ENCODE measurements around the gene PKMYT1. TPM values are rescaled to one million over a fixed set of nuclear protein-coding genes. Genes with fewer than 3 reads are reported as not detected.
"Not testable (repeated sequence)": the region's sequence is repeated elsewhere in the genome, so short reads cannot be mapped to it uniquely, and the experiment has no call there.

PKMYT1 gene
- total RNA-seq, 2 experiments from 2014 or later = 144 to 145 TPM

DNA sequence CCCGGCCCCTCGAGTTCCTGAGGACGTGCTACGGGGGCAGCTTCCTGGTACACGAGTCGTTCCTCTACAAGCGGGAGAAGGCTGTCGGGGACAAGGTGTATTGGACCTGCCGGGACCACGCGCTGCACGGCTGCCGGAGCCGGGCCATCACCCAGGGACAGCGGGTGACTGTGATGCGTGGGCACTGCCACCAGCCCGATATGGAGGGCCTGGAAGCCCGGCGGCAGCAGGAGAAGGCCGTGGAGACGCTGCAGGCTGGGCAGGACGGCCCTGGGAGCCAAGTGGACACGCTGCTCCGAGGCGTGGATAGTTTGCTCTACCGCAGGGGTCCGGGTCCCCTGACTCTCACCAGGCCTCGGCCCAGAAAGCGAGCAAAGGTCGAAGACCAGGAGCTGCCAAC is 47.1 kb downstream of the PKMYT1 start:
- Mint-ChIP-seq H3K4me3 (no peak overlapping the region), H3K27me3 (no peaks in the 10 kb centered on the region), H3K27ac (no peak overlapping the region), H3K4me1 (no peaks in the 10 kb centered on the region), H3K36me3 (peaks cover 6% of the 10 kb centered on the region), H3K9me3 (no peaks in the 10 kb centered on the region)
- DNase-seq = no peak

DNA sequence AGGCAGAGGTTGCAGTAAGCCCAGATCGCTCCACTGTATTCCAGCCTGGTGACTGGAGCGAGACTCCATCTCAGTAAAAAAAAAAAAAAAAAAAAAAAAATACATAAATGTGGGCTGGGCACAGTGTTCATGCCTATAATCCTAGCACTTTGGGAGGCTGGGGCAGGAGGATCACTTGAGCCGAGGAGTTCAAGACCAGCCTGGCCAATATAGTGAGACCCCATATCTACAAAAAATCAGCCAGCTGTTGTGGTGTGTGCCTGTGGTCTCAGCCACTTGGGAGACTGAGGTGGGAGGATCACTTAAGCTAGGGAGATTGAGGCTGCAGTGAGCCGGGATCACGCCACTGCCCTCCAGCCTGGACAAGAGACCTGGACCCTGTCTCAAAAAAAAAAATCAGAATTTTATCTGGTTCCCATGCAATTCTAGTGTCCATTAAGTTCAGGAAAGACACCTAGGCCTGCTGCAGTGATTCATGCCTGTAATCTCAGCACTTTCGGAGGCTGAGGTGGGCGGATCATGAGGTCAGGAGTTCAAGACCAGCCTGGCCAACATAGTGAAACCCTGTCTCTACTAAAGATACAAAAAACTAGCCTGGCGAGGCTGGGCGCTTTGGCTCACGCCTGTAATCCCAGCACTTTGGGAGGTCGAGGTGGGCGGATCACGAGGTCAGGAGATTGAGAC is 48.9 kb downstream of the PKMYT1 start:
- H3K27me3 Mint-ChIP-seq, H3K4me1 Mint-ChIP-seq, H3K4me3 Mint-ChIP-seq, H3K9me3 Mint-ChIP-seq, H3K36me3 Mint-ChIP-seq, DNase-seq, H3K27ac Mint-ChIP-seq: not testable (repeated sequence)

DNA sequence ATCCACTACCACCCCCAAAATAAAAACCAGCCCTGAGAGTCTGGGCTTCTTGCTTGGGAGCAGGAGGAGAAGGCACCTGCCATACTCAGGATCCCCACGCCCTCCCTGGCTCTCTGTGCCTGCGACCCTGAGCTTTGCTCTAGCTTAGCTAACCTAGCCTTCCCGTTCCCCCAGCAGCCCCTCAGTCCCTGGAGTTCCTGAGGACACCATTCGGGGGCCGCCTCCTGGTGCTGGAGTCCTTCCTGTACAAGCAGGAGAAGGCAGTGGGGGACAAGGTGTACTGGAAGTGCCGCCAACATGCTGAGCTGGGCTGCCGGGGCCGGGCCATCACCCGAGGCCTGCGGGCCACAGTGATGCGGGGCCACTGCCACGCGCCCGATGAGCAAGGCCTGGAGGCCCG is 50.0 kb downstream of the PKMYT1 start:
- Mint-ChIP-seq H3K27ac (no peak overlapping the region), H3K27me3 (no peaks in the 10 kb centered on the region), H3K36me3 (peaks cover 3% of the 10 kb centered on the region), H3K9me3 (no peaks in the 10 kb centered on the region), H3K4me3 (no peak overlapping the region), H3K4me1 (peaks cover 4% of the 10 kb centered on the region)
- no peak for DNase-seq

GRCh38 chr16:2929693-2930092 is 50.6 kb downstream of the PKMYT1 start:
- no peak overlapping the region for H3K4me3 Mint-ChIP-seq
- peaks cover 4% of the 10 kb centered on the region for H3K4me1 Mint-ChIP-seq
- no peak overlapping the region for H3K27ac Mint-ChIP-seq
- no peak for DNase-seq
- H3K36me3 Mint-ChIP-seq = peaks cover 2% of the 10 kb centered on the region
- no peaks in the 10 kb centered on the region for H3K27me3 Mint-ChIP-seq
- H3K9me3 Mint-ChIP-seq = no peaks in the 10 kb centered on the region

- no peak for DNase-seq
- no peak overlapping the region for H3K4me3 Mint-ChIP-seq
- H3K9me3 Mint-ChIP-seq = no peaks in the 10 kb centered on the region
- no peak overlapping the region for H3K27ac Mint-ChIP-seq
- H3K36me3 Mint-ChIP-seq = no peaks in the 10 kb centered on the region
- no peaks in the 10 kb centered on the region for H3K27me3 Mint-ChIP-seq
- H3K4me1 Mint-ChIP-seq = peaks cover 4% of the 10 kb centered on the region
These were observed 51.5 kb downstream of the PKMYT1 start for GRCh38 chr16:2928796-2929195.

DNA sequence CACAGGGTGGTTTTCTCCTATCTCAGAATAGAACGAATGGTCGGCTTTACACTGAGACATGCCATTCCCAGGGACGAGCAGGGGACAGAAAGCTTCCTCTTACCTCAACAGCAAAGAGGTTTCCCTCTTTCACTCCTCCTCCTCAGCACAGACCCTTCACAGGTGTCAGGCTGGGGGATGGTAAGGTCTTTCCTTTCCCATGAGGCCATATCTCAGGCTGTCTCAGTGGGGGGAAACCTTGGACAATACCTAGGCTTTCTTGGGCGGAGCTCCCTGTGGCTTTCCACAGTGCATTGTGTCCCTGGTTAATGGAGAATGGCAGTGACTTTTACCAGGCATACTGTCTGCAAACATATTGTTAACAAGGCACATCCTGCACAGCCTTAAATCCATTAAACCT is 52.1 kb downstream of the PKMYT1 start:
- not testable (repeated sequence) for H3K36me3 Mint-ChIP-seq, H3K4me3 Mint-ChIP-seq, H3K9me3 Mint-ChIP-seq, H3K4me1 Mint-ChIP-seq, H3K27me3 Mint-ChIP-seq, H3K27ac Mint-ChIP-seq, DNase-seq

- H3K27me3 Mint-ChIP-seq = no peaks in the 10 kb centered on the region
- no peaks in the 10 kb centered on the region for H3K9me3 Mint-ChIP-seq
- H3K36me3 Mint-ChIP-seq = no peaks in the 10 kb centered on the region
- no peak overlapping the region for H3K27ac Mint-ChIP-seq
- peaks cover 4% of the 10 kb centered on the region for H3K4me1 Mint-ChIP-seq
- peak overlapping the region; percentile 4 for H3K4me3 Mint-ChIP-seq
- peak; percentile 82 for DNase-seq
These were observed 53.1 kb downstream of the PKMYT1 start for GRCh38 chr16:2927010-2927646.

DNA sequence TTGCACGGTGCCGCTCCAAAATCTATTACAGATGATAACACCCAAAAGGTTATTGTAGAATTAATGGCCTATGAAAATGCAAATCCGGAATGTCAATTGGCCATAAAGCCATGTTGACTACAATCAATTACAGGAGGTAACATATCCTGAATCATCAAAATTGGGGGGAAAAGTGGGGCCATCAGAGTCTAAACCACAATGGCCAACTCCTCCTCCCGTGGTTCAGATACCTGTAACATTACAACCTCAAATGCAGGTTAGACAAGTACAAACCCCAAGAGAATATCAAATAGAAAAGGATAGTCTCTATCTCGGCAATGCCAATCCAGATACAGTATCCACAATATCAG is 53.6 kb downstream of the PKMYT1 start:
- Mint-ChIP-seq H3K4me3 (peak overlapping the region; percentile 4), H3K27me3 (no peaks in the 10 kb centered on the region), H3K4me1 (peaks cover 4% of the 10 kb centered on the region), H3K9me3 (no peaks in the 10 kb centered on the region), H3K27ac (no peak overlapping the region), H3K36me3 (no peaks in the 10 kb centered on the region)
- no peak for DNase-seq

- Mint-ChIP-seq H3K4me1 (peaks cover 4% of the 10 kb centered on the region), H3K27me3 (no peaks in the 10 kb centered on the region), H3K36me3 (no peaks in the 10 kb centered on the region), H3K4me3 (no peak overlapping the region), H3K9me3 (no peaks in the 10 kb centered on the region), H3K27ac (no peak overlapping the region)
- no peak for DNase-seq
These were observed 54.1 kb downstream of the PKMYT1 start for GRCh38 chr16:2925951-2926649.

DNA sequence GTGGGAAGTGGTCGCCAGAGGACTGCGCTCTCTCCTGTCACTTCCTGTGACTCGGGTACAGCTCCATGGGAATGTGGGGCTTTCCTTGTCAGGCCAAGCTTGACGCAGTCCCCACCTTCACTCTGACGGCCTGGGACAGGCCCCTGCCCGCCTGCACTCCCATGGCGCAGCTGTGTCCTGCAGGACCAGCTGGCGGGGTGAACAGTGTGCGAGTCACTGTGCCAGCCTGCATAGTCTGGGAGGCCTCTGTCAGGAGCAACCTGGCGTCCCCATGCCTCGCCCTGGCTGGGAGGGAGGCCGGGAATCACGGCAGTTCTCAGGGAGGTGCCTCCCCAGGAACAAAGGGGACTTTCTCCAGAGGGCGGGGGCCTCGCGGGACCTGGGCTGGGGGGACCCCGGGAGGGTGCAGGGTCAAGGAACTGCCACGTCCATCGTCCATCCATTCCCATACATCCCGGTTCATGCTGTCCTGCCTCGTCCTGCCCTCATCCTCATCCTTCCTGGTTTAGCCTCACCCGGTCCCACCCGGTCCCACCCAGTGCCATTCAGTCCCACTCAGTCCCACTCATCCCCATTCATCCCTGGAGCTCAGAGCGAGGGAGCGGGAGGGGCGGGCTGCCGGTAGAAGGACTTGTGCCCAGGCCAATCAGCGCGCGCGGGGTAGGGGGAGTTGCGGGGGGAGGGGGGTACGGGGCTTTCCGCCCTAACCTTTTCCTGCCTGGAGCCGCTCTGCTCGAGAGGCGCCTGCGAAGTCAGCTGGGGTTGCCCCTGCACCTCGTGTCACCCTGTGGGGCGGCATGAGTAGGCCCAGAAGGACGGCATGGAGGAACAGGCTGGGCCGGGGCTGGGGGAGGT is 55.1 kb downstream of the PKMYT1 start:
- H3K27ac Mint-ChIP-seq = no peak overlapping the region
- H3K36me3 Mint-ChIP-seq = no peaks in the 10 kb centered on the region

DNA sequence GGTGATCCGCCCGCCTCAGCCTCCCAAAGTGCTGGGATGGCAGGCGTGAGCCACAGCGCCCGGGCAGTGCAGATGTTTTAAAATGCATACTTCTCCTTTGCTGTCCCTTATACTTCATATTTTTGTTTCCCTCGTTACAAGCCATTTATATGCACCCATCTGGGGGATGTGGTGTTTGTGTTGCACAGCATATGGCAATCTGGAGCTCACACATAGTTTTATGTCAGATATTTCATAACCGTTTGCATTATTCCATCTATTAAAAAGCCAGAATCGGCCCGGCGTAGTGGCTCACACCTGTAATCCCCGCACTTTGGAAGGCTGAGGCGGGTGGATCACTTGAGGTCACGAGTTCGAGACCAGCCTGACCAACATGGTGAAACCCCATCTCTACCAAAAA is 56.8 kb downstream of the PKMYT1 start:
- no peak for DNase-seq
- H3K36me3 Mint-ChIP-seq = peaks cover 8% of the 10 kb centered on the region
- H3K27ac Mint-ChIP-seq = no peak overlapping the region
- H3K4me3 Mint-ChIP-seq = no peak overlapping the region
- H3K9me3 Mint-ChIP-seq = no peaks in the 10 kb centered on the region
- H3K27me3 Mint-ChIP-seq = no peaks in the 10 kb centered on the region
- peaks cover 7% of the 10 kb centered on the region for H3K4me1 Mint-ChIP-seq

More for the DNA sequence above, 55.1 kb downstream of the PKMYT1 start:
- no peaks in the 10 kb centered on the region for H3K9me3 Mint-ChIP-seq
- H3K4me1 Mint-ChIP-seq = peaks cover 4% of the 10 kb centered on the region
- no peaks in the 10 kb centered on the region for H3K27me3 Mint-ChIP-seq
- H3K4me3 Mint-ChIP-seq = no peak overlapping the region
- DNase-seq = no peak

Other genes with a start within 250 kb of the PKMYT1 start
- gene SRRM2, start 227.8 kb downstream of the PKMYT1 start, total RNA-seq = 100 to 1,000 TPM; 460 to 507 TPM
- 100 to 1,000 TPM; 267 to 291 TPM for gene ELOB, start 203.2 kb downstream of the PKMYT1 start, total RNA-seq
- under 1 TPM; 0.40 to 0.54 TPM for gene PRSS33, start 192.9 kb downstream of the PKMYT1 start, total RNA-seq
- gene PRSS41, start 182.0 kb downstream of the PKMYT1 start, total RNA-seq = not detected
- gene PRSS21, start 163.2 kb downstream of the PKMYT1 start, total RNA-seq = 10 to 100 TPM; 11.2 to 13.1 TPM
- 1 to 10 TPM; 1.1 to 1.6 TPM for gene ZG16B, start 150.1 kb downstream of the PKMYT1 start, total RNA-seq
- gene PRSS22, start 122.3 kb downstream of the PKMYT1 start, total RNA-seq = not detected
- gene FLYWCH2, start 97.2 kb downstream of the PKMYT1 start, total RNA-seq = 10 to 100 TPM; 18.0 to 18.3 TPM
- 10 to 100 TPM; 24.3 to 26.1 TPM for gene FLYWCH1, start 68.5 kb downstream of the PKMYT1 start, total RNA-seq
- not detected for gene KREMEN2, start 16.2 kb downstream of the PKMYT1 start, total RNA-seq
- gene PAQR4, start 11.1 kb downstream of the PKMYT1 start, total RNA-seq = 10 to 100 TPM; 29.5 to 31.0 TPM
- not detected for gene CLDN9, start 32.5 kb upstream of the PKMYT1 start, total RNA-seq
- not detected for gene CLDN6, start 37.7 kb upstream of the PKMYT1 start, total RNA-seq
- gene TNFRSF12A, start 39.9 kb upstream of the PKMYT1 start, total RNA-seq = 1 to 10 TPM; 1.2 to 1.5 TPM
- gene HCFC1R1, start 43.5 kb upstream of the PKMYT1 start, total RNA-seq = 10 to 100 TPM; 23.4 to 23.7 TPM
- 10 to 100 TPM; 48.7 to 53.1 TPM for gene THOC6, start 43.6 kb upstream of the PKMYT1 start, total RNA-seq
- under 1 TPM; 0.31 to 0.56 TPM for gene BICDL2, start 56.5 kb upstream of the PKMYT1 start, total RNA-seq
- gene MMP25, start 66.1 kb upstream of the PKMYT1 start, total RNA-seq = 1 to 10 TPM in 1 of 2 experiments, under 1 TPM in 1; 0.99 to 1.6 TPM
- gene IL32, start 85.2 kb upstream of the PKMYT1 start, total RNA-seq = 1,000 to 10,000 TPM; 1,056 to 1,060 TPM
- gene ZSCAN10, start 118.8 kb upstream of the PKMYT1 start, total RNA-seq = not detected
- under 1 TPM; 0.35 to 0.36 TPM for gene ZNF205, start 132.1 kb upstream of the PKMYT1 start, total RNA-seq
- 1 to 10 TPM; 7.6 to 9.1 TPM for gene ZNF213, start 154.6 kb upstream of the PKMYT1 start, total RNA-seq
- gene OR1F1, start 207.8 kb upstream of the PKMYT1 start, total RNA-seq = not detected

Data from activated naive CD8-positive, alpha-beta T cell treated with anti-CD3 and anti-CD28 coated beads for 36 hours (primary cell).